Measurements from ENCODE around the gene BACH1.

- no peak for TF ChIP-seq CTCF (IDR thresholded peaks at IDR 0.05)
- TF ChIP-seq POLR2AphosphoS5 (IDR thresholded peaks at IDR 0.05; ENCODE audit: low read depth, low read length), result no peak
- no peak for TF ChIP-seq TCF7L2 (IDR thresholded peaks at IDR 0.05; ENCODE audit: low read depth, low read length)
- TF ChIP-seq REST (IDR thresholded peaks at IDR 0.05; ENCODE audit: insufficient read depth in 1 of 2, low read depth in 2 of 2, low read length in 1 of 2), result no peak
Observed at GRCh38 chr21:29307718-29308455, 9.2 kb downstream of the BACH1 start.
